Upper lobe of left lung (tissue), 6 donors: Measurements from ENCODE around the gene ORMDL3. TPM values are rescaled to one million over a fixed set of nuclear protein-coding genes. Genes with fewer than 3 reads are reported as not detected.

Experiments used
- ATAC-seq, 2 donors: fragments of 200-7000 bp; cut with Tn5 transposase; one replicate each; pipeline ENCODE4 v1.9.1; 2022; ENCODE audit warnings: mild to moderate bottlenecking in 2 of 2, moderate library complexity in 2 of 2; ENCODE audit not compliant: low FRiP score in 2 of 2
- DNase-seq, 2 donors: peaks; one replicate each; pipeline ENCODE4 v3.0.0-alpha.2; 2019 to 2020
- H3K27ac ChIP-seq, 4 donors: fragments of 200-600 bp; sonication (generic); one replicate each; pipeline ENCODE4 v1.5.1; 2016 to 2019
- H3K27me3 ChIP-seq, 4 donors: fragments of 200-600 bp; sonication (generic); one replicate each; pipeline ENCODE4 v1.5.1; 2017 to 2019
- H3K36me3 ChIP-seq, 4 donors: fragments of 200-600 bp; sonication (generic); one replicate each; pipeline ENCODE4 v1.5.1; 2016 to 2019
- H3K4me1 ChIP-seq, 4 donors: fragments of 200-600 bp; sonication (generic); one replicate each; pipeline ENCODE4 v1.5.1; 2018 to 2019
- H3K4me3 ChIP-seq, 4 donors: fragments of 200-600 bp; sonication (generic); one replicate each; pipeline ENCODE4 v1.5.1; 2017 to 2019; ENCODE audit warnings: mild to moderate bottlenecking in 2 of 4, moderate library complexity in 1 of 4
- H3K9me3 ChIP-seq, 4 donors: fragments of 200-600 bp; sonication (generic); one replicate each; pipeline ENCODE4 v1.5.1; 2018 to 2019
- CTCF ChIP-seq, 6 experiments: fragments of 450-650 bp in 4 of 6; fragments of 200-600 bp in 2 of 6; sonication (generic) in 2 of 6; IDR thresholded peaks; one replicate each; pipeline ENCODE4 v1.5.1; 2016 to 2019; ENCODE audit warnings: antibody characterized with exemption in 6 of 6
- EP300 ChIP-seq, 4 donors: sonication (generic); formaldehyde crosslinking; IDR thresholded peaks; one replicate each; pipeline ENCODE4 v1.5.1; 2017; ENCODE audit warnings: antibody characterized with exemption in 4 of 4, control low read depth in 2 of 4
- POLR2A ChIP-seq, 4 donors: fragments of 450-650 bp; IDR thresholded peaks; one replicate each; pipeline ENCODE4 v1.5.1; 2016 to 2017; ENCODE audit warnings: antibody characterized with exemption in 4 of 4, mild to moderate bottlenecking in 2 of 4
- POLR2AphosphoS5 ChIP-seq, 2 donors: sonication (generic); formaldehyde crosslinking; IDR thresholded peaks; one replicate each; pipeline ENCODE4 v1.5.1; 2017; ENCODE audit warnings: antibody characterized with exemption in 2 of 2
- WGBS, 2 donors: methylation state at CpG; one replicate each; pipeline ENCODE4 v1.1.5; 2017 to 2018; 5-methylcytosine and 5-hydroxymethylcytosine counted together
- total RNA-seq, 6 donors: library from RNA; depleted of rRNA in 4 of 6; stranded (reverse); fragments of >200 nt in 4 of 6; gene quantifications; one replicate each; pipeline versions ENCODE4 v1.1.0 to v1.2.1, GENCODE V29; 2016 to 2021
- donor health status: DM: no; HTN: no; CAD: no; lungs with moderate emphysema.
- donor health status: DM: no; HTN: yes; CAD: no; lungs with severe emphysema.

Gene ORMDL3
- total RNA-seq, 6 donors from 2014 or later = 69.9 to 99.6 (median 82.7) TPM

GRCh38 chr17:39920218-39921210 lies 6.9 kb downstream of the ORMDL3 start:
- Histone ChIP-seq H3K4me1 (peaks cover 4 to 19% (median 14%) of the 10 kb centered on the region in 4 donors), H3K27ac (no peak overlapping the region), H3K36me3 (peaks cover 16 to 53% (median 45%) of the 10 kb centered on the region in 4 donors), H3K9me3 (no peaks in the 10 kb centered on the region), H3K4me3 (no peak overlapping the region), H3K27me3 (no peaks in the 10 kb centered on the region)
- 77 to 79% methylated on average over 13 to 19 of the region's 19 CpGs for WGBS, 2 donors
- TF ChIP-seq CTCF (IDR thresholded peaks at IDR 0.05) (no peak), POLR2AphosphoS5 (IDR thresholded peaks at IDR 0.05) (no peak), POLR2A (IDR thresholded peaks at IDR 0.05) (no peak), EP300 (IDR thresholded peaks at IDR 0.05) (no peak)
- DNase-seq = peak in 1 of 2 donors; percentile 60
- no peak for ATAC-seq

DNA sequence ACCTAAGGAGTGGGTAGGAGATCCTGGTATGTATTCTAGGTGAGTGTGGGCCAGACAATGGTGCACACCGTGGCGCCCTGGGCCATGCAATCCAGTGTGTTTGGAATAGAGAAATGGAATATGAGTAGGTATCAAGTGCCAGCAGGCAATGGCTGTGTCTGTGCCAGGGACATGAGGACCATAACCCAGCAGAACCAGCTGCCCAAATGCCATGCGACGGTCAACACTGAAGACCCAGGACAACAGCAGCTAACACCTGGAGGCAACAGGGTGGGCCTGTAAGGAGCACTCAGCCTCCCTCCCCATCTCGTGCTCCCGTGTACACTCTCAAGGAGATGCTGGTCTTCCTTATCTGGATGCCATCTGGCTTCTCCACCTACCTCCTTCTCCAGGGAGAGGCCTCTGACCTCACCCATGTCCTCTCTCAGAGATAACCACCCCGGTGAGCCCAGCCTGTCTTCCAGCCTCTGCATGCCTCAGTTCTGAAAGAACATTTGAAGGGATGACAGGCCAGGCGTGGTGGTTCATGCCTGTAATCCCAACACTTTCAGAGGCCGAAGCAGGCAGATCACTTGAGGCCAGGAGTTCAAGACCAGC lies 8.2 kb downstream of the ORMDL3 start:
- Histone ChIP-seq H3K4me3 (no peak overlapping the region), H3K4me1 (peaks cover 0 to 5% (median 2%) of the 10 kb centered on the region in 4 donors), H3K9me3 (no peaks in the 10 kb centered on the region), H3K27me3 (no peaks in the 10 kb centered on the region), H3K27ac (no peak overlapping the region), H3K36me3 (peaks cover 16 to 53% (median 45%) of the 10 kb centered on the region in 4 donors)
- DNase-seq (no peak), ATAC-seq (no peak)
- TF ChIP-seq EP300 (IDR thresholded peaks at IDR 0.05) = no peak
- 88 to 93% methylated on average over 3 to 9 of the region's 9 CpGs for WGBS, 2 donors

DNA sequence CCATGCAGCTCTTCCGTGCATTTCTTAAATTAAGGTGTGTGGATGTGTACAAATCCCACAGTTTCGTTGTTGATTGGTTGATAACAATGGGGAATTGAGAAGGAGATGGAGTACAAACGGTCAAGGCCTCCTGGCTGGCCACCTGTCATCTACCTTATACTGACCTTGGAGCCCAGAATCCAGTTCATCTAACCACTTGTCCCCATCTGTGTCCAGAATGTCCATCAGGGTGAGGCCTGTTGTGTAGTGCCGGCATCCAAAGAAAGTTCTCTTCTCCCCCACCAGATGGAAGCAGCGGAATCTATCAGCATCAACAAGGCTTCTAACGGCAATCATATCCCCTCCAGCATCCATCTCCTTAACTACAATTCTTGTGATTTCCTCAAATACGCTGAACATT lies 10.5 kb downstream of the ORMDL3 start:
- peaks cover 3 to 38% (median 24%) of the 10 kb centered on the region in 4 donors for H3K36me3 ChIP-seq
- ATAC-seq (no peak), DNase-seq (no peak)
- no peak overlapping the region for H3K4me3 ChIP-seq
- H3K27ac ChIP-seq = no peak overlapping the region
- no peaks in the 10 kb centered on the region for H3K9me3 ChIP-seq
- H3K27me3 ChIP-seq = no peaks in the 10 kb centered on the region
- TF ChIP-seq POLR2AphosphoS5 (IDR thresholded peaks at IDR 0.05) = no peak
- no peak for TF ChIP-seq EP300 (IDR thresholded peaks at IDR 0.05)
- whole genome bisulfite sequencing, 2 donors = 88 to 92% methylated on average over 7 of the region's 7 CpGs
- no peaks in the 10 kb centered on the region for H3K4me1 ChIP-seq

DNA sequence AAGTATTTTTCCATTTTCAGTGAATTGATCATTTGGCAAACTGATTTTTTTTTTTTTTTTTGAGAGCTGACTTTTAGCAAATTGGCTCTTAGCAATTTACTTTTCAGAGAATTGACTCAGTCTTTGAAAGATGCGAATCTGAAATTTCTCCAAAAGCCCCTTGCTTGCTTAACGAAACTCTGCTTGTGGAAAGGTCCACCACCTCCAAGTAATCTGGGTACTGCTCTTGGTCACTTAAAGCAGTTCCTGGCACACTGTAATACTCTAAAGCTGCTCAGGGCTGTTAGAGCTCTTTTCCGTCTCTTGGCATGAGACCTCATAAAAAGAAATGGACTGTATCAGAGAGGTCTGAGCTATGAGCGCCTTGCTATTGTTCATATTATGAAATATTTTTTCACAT lies 11.8 kb downstream of the ORMDL3 start:
- H3K4me3 ChIP-seq = no peak overlapping the region
- no peak for ATAC-seq
- no peaks in the 10 kb centered on the region for H3K27me3 ChIP-seq
- peaks cover 0 to 24% (median 11%) of the 10 kb centered on the region in 4 donors for H3K36me3 ChIP-seq
- H3K9me3 ChIP-seq = no peaks in the 10 kb centered on the region
- TF ChIP-seq POLR2AphosphoS5 (IDR thresholded peaks at IDR 0.05) (no peak), CTCF (IDR thresholded peaks at IDR 0.05) (no peak), POLR2A (IDR thresholded peaks at IDR 0.05) (no peak), EP300 (IDR thresholded peaks at IDR 0.05) (no peak)
- H3K27ac ChIP-seq = no peak overlapping the region
- no peaks in the 10 kb centered on the region for H3K4me1 ChIP-seq
- DNase-seq = no peak
- WGBS, 2 donors = 76 to 89% methylated on average over 4 of the region's 4 CpGs

DNA sequence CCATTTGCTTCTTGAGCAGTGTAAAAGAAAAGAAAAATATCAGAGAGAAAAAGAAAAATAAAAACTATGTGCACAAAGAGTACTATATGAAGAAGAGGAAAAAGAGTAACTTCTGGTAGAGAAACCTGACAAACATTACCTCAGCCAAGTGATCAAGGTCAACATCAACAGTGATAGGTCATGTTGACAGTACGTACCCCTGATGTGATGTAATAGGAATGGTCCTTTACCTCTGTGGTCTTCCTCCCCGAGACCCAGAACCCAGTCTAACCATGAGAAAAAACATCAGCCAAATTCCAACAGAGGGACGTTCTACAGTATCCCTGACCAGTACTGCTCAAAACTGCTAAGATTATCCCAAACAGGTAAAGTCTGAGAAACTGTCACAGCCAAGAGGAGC lies 13.4 kb downstream of the ORMDL3 start:
- 92% methylated on average over 3 of the region's 3 CpGs for WGBS, 2 donors
- no peak for ATAC-seq
- H3K27ac ChIP-seq = no peak overlapping the region
- H3K27me3 ChIP-seq = no peaks in the 10 kb centered on the region
- H3K4me3 ChIP-seq = no peak overlapping the region
- H3K36me3 ChIP-seq = peaks cover 0 to 13% (median 3%) of the 10 kb centered on the region in 4 donors
- TF ChIP-seq POLR2AphosphoS5 (IDR thresholded peaks at IDR 0.05) (no peak), EP300 (IDR thresholded peaks at IDR 0.05) (no peak), POLR2A (IDR thresholded peaks at IDR 0.05) (no peak), CTCF (IDR thresholded peaks at IDR 0.05) (no peak)
- no peak for DNase-seq
- H3K4me1 ChIP-seq = no peaks in the 10 kb centered on the region
- H3K9me3 ChIP-seq = no peaks in the 10 kb centered on the region
